GM21447 (cell line): ENCODE measurements around the gene ELL.
A peak's percentile ranks its signal among the peaks of the same experiment; 100 is the strongest.
"Not testable (repeated sequence)": the region's sequence is repeated elsewhere in the genome, so short reads cannot be mapped to it uniquely, and the experiment has no call there.

Experiments
- ATAC-seq: cut with Tn5 transposase; IDR thresholded peaks from one replicate; pipeline ENCODE4 v1.9.1; 2021; ENCODE audit not compliant: unreplicated experiment

ELL gene

DNA sequence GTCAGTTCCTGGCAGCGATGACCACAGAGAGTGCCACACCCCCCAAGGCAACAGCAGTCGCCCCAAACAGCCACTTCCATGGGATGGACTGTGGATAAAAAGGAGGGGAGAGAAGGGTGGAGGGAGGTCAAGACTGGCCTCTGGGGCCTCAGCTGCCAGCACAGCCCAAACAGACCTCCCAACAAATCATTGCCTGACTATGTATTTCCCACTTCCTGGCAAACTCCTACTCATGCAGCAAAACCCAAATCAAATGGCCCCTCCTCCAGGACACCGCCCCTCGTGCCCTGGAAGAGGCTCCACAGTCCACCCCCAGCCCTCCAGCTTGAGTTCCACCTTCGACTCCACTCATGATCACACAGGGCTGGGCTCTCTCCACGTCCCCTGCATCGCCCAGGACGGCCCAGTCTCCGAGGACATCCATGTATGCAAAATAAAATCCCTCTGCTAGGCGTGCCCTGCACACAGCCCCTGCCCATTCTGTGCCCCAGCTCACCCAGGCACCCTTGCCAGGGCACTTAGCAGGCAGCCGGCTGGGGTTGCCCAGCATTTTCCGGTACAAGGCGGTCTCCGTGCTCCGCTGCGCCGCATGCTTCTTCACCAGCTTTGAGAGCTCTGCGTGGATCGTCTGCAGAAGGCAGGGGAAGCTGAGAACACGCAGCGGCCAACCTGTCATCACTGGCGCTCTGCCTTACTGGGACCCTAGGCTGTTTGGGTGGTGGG lies 10.5 kb upstream of the ELL start:
- no peak for ATAC-seq

DNA sequence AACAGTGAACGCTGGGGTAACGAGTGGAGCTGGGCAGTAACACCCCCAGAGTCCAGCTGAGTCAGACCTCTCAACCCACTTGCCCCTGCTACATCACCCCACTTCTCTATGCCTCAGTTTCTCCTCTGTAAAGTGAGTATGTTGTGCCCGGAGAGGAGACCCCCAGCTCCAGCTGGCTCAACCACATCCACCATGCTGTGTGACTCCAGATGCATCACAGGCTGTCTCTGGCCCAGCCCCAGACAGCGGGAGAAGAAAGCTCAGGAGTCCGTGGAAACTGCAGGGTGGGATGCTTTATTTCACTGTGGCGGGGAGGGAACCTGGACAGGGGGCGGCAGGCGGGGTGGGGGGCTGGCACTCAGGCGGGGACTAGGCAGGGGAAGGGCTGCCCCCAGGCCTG lies 9.6 kb upstream of the ELL start:
- no peak for ATAC-seq

DNA sequence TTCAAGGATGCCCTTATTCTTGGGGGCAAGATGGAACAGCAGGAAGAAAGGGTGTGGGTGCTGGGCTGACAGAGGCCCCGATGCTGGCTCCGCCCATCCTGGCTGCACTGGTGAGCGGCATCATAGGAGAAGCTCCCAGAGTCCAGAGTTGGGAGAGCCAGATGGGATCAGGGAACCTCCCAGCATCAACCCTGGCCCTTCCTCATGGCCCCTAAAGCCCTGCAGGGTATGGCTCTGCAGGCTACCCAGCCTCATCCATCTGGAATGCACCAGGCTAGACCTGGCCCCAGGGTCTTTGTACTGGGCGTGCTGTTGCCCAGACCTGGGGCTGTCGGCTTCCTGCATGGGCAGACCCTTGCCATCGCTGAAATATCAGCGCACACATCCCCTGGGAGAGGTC lies 7.9 kb upstream of the ELL start:
- ATAC-seq, result no peak

DNA sequence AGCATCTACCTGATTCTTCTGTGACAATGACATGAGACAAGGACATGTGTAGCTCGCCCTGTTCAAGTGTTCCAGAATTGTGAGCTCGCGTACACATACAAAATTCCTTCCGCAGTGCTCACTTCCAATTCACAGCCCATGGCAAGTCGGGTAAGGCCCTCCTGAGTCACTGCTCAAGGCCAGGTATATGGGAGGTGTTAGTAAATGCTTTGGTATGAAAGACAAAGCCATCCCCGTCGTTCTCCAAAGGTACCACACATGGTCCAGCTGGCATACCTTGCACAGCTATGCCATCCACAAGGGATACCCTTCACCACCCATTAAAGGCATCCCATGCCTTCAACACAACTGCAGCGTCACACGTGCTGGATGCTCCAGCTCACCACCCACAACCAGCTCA lies 4.4 kb upstream of the ELL start:
- ATAC-seq, result no peak

DNA sequence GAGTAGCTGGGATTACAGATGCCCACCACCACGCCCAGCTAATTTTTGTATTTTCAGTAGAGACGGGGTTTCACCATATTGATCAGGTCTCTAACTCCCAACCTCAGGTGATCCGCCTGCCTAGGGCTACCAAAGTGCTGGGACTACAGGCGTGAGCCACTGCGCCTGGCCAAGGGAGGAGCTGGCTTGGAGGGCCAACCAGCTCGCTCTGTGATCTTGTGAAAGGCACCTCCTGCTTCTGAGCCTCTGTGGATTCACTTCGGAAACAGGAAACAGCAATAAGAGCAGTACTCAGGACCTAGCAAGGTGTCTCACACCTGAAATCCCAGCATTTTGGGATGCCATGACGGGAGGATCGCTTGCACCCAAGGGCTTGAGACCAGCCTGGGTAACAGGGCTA lies 2.0 kb upstream of the ELL start:
- ATAC-seq, result no peak

DNA sequence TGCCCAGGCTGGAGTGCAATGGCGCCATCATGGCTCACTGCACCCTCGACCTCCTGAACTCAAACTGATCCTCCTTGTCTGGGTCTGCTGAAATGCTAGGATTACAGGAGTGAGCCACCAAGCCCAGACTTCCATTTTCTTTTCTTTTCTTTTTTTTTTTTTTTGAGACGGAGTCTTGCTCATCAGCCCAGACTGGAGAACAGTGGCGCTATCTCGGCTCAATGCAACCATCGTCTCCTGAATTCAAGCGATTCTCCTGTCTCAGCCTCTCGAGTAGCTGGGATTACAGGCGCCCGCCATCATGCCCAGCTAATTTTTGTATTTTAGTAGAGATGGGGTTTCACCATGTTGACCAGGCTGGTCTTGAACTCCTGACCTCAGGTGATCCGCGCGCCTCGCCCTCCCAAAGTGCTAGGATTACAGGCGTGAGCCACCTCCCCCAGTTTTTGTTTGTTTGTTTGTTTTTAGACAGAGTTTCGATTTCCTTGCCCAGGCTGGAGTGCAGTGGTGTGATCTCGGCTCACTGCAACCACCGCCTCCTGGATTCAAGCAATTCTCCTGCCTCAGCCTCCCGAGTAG lies 1.1 kb upstream of the ELL start:
- ATAC-seq, result not testable (repeated sequence)

DNA sequence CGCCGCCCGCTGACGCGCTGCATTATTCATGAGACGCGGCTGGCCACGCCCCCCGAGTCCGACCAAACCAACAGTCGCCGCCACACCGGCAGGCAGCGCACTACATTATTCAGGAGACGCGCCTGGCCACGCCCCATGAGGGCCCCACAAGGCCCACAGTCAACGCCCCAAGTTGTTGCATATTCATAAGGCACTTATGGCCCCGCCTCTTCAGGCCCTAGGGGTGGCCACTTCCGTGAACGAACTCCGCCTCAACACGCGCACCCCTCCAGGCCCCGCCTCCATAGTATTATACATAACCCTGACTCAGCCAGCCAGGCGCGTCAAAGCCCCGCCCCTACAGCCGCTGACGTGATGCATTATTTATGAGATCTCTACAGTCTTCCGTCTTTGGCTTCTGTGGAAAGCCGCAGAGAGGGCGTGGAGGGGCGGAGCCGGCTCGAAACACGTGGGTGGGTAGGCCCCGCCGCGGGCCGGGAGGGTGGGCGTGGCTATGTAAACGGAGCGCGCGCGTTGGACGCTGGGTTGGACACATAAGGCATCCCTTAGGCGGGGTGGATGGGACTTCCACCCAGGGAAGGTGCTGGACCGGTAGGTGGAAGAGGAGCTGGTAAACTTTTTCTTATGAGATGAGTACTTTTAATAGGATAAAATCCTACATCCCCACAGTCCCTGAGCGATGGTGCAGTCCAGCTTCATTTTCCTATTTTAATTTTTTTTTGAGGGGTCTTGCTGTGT lies 423 bp upstream of the ELL start:
- peak; percentile 87 for ATAC-seq

DNA sequence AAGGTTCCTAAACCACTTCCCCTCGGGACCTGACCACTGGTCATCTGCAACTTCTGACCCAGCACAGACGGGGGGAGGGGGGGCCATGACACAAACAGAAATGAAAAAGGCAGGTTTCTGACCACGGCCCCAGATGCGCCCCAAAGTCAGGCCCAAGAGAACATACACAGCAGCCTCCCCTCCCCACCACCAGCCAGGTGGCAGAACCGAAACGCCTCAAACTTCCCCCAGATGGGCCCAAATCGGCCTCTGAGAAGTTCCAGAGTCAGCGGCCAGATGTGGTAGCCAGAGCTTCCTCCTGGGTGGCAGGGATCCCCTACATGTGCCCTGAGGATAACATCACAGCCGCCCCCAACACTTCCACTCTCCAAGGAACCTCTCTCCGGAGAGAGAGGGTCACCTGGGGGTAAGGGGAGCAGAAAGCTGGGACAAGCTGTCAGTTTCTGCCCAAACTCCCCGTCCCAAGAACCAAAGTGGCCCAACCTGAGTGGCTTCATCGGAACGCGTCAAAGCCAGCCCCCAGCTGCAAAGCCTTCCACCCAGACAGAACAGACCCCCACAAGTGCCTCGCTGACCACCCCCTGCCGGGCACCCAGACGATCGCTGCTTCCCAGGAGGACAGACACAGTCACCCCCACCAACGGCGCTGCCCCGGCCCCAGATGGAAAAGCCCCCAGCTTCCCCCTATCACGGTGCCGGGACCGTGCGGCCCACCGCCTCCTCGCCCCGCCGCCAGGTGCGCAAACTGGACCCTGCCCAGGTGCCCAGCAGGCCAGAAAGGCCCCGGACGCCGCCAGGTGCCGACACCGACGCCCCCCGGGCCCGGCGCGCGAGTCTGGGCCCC lies 800 bp downstream of the ELL start:
- ATAC-seq, result peak; percentile 19

DNA sequence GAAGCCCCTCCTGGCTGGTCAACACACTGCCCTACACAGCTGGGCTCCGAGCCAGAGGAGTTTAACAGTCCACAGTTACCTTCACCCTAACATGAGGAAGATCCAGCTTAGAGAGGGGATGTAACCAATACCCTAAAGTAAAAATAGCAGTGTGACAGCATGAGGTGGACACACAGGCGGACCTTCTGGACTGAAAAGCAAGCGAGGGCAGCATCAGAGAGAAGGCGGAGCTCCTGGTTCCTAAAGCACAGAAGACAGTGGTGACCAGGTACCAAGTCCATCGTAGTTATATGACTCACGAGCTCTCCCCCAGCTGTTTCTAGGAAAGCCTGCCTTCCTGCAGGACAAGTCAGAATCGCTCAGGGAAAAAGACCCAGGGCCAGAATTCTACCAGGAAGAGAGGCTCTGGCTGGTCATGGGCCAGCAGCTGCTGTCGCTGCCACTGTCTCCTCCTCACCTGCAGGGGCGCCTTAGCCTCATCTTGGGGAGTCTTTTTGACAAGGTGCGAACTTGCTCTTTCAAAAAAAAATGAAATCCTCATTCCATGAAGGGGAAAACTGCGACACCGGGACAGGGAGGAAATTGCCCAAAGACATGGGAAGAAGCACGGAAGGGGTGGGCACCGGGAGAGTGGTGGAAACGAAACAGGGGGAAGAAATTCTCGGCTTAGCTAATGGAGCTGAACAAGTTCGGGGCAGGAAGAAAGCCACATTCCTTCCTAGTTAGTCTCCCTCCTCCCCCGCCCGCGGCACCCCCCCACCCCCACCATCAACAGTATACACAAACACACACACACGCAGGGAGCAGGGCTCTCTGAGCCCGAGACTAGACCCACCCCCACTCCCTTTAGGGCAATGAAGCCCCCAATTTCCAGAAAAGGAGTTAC lies 1.7 kb downstream of the ELL start:
- ATAC-seq, result no peak

DNA sequence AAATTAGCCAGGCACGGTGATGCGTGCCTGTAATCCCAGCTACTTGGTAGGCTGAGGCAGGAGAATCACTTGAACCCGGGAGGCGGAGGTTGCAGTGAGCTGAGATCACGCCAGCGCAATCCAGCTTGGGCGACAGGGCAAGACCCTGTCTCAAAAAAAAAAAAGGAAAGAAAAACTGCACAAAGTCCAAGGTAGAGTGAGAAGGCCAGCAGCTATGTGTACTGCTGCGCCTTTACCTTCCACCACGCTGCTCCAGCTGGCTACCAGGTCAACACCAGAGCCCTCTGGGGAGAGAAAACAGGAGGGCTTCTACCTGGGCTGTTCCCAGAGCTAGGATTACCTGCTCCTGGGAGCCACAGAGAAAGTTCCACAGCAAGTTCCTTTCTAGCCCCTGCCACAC lies 3.2 kb downstream of the ELL start:
- ATAC-seq, result no peak

DNA sequence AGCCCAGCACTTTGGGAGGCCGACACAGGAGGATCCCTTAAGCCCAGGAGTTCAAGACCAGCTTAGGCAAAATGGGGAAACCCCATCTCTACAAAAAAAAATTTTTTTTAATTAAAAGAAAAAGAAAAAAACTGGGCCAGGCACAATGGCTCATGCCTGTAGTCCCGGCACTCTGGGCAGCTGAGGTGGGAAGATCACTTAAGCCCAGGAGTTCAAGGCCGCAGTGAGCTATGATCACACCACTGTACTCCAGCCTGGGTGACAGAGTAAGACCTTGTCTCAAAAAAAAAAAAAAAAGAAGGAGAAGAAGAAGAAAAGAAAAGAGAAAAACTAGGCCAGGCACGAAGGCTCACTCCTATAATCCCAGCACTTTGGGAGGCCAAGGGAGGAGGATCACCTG lies 4.3 kb downstream of the ELL start:
- no peak for ATAC-seq

DNA sequence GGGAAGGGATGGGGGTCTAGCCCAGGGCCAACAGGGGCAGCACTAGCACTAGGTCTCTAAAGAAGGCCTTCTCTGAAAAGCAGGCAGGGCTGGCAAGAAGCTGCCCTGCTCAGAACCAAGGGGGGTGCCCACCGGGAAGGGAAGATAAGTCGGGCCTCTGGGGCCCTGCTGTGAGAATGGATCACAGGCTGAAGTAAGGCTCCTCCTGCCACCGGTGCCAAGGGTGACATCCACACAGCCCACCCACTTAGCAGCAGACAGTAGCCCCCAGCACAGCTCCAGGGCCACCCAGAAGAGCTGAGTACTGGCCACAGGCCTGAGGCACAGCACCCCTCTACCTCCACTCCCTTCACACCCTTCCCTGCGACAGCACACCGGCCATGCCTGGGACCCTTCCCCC lies 5.9 kb downstream of the ELL start:
- no peak for ATAC-seq

DNA sequence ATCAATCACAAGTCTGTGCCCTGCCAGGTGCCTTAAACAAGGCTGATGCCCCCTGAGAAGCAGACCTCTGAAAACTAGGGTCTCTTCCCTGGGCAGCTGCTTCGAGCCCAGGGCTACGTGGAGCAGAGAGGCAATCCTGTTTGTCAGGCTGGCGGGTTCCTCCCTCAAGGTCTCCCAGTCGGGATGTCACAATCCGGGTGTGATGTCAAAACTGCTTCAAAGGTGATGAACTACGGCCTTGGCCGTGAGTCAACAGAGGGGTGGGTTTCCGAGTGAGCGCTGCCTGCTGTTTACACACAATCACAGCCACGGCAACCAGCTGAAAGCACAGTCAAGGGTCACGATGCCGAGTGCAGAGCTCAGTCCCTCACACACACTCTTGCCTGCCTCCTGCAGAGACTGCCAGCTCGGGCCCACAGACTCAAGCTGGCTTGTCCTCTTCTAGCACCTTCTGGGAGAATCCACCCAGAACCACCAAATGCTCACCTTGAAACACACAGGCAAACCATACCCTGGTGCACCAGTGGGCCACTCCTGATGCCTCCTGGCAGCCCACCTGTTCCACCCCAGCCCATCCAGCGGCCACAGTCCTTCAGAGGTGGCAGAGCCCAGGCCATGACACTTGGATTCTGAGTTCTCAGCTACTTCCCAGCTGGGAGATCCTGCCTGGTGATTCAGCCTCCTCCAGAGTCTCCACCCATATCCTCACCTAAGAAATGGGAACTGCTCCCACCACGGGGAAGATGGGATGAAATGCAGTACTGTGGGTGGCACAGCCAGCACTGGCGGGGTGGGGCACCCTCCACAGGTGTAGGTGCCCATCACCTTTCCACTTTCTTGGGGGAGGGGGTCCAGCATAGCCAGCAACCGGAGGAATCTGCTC lies 6.8 kb downstream of the ELL start:
- ATAC-seq, result no peak

DNA sequence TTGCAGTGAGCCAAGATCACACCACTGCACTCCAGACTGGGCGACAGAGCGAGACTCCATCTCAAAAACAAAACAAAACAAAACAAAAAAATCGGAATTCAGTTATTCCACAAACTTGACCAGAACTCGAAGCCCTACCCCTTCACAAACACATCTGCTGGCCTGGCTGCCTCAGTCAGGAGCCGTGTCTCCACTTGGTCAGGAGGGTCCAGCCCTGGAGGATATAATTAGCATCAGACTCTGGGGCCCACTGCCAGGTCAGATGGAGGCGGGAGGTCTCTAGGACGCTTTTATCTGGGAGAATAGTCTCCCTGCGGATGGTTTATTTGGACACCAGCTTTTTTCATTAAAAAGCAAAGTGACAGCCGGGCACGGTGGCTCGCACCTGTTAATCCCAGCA lies 8.0 kb downstream of the ELL start:
- ATAC-seq, result no peak

DNA sequence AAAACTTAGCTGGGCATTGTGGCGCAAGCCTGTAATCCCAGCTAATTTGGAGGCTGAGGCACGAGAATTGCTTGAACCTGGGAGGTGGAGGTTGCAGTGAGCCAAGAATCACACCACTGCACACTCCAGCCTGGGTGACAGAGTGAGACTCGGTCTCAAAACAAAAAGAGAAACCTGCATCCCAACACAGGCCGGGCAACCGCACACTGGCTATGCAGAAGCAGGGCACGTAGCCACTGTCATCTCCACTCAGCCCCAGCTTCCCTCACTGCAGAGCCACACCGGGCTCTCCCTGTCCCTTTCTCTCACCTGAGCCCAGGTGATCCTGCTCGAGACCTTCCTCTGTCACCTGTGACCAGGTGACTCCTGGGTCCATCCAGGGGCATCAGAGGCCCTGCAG lies 11.7 kb downstream of the ELL start:
- no peak for ATAC-seq

DNA sequence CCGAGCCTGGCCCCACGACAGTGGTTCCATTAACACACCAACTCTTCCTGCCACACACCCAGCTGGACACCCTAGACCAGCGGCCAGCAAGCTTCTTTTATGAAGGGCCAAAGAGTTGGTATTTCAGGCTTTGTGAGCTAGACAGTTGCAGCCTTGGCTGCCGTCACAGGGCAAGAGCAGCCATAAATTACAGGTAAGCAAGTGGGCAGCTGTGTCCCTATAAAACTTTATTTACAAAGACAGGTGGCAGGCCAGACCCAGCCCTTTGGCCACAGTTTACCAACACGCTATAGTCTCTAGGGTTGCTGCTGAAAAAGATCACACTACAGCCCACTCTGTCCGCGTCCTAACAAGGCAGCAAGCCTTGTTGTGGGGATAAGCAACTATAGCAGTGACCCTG lies 13.3 kb downstream of the ELL start:
- no peak for ATAC-seq

DNA sequence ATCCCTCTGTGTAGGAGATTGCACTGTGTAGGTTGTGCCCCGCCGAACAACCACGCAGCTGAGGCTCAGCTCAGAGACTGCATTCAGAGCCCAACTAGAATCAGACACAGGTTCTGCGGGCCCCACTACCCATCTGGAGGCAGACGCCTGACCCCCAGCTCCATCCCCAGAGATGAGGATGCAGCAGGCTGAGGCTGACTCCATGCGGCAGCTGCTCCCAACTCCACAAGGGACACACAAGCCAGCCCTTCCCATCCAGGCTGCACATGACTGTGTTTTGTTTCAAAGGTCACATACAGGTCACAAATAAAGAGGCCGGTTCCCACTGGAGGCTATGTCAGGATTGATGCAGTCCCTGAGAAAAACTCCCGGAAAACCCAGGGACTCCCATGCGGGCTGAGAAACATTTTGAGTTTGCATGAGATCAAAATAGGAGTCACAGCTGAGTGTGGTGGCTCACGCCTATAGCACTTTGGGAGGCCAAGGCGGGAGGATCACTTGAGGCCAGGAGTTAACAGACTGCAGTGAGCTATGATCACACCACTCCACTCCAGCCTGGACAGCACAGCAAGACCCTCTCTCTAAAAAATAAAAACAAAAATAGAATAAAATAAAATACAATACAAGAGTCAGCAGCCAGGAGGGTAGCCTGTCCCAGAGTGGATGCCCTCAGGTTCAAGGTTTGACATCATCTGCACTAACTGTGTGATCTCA lies 14.0 kb downstream of the ELL start:
- ATAC-seq, result no peak

DNA sequence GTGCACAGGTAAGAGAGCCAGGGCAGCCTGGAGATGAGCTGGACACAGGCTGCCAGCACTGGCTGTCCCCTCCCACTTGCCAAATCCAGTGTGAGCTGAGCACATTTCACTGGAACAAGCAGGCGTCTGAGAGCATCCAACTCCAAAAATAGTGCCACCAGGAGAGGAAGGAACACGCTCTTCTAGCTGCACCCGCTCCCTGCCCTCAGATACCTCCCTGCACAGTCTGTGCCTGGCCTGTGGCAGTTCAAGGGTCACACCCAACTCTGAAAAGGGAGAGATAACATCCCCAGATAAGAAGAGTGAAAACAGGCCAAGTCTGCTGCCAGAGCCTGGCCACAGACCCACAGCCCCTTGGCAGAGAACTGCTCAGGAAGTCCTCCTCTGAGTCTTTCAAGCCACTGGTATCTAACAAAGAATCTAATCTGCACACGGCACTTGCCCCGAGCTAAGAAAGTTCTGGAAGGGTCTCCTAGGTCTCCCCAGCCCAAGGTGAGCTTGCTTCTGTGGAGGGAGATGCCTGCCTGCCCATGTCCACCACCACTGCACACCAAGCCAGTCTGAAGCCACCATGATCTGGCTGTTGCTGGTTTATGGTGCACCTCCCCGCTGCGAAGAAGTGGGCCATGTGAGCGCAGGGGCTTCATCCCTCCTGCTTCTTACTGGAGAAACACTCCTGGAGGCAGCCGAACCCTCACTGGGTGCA lies 14.7 kb downstream of the ELL start:
- ATAC-seq, result no peak
